Hypothalamus (tissue), 51 donors: ENCODE measurements around the gene CCNC.

Experiments
- DNase-seq, 51 donors: peaks; one replicate each; lab custom pipeline; 2025; lab: John Stamatoyannopoulos, UW

CCNC gene

DNA sequence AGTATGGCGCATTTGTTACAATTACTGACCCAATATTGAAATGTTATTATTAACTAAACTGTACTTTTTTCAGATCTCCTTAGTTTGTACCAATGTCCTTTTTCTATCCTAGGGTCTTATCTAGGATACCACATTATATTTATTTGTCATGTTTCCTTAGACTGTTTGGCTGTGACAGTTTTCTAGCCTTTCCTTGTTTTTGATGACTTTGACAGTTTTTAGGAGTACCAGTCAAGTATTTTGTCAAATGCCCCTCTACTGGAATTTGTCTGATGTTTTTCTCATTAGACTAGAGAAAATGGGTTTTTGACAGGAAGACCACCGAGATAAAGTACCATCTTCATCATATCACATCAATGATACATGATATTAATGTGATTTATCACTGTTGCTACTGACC, 14.6 kb downstream of the CCNC start:
- no peak for DNase-seq

DNA sequence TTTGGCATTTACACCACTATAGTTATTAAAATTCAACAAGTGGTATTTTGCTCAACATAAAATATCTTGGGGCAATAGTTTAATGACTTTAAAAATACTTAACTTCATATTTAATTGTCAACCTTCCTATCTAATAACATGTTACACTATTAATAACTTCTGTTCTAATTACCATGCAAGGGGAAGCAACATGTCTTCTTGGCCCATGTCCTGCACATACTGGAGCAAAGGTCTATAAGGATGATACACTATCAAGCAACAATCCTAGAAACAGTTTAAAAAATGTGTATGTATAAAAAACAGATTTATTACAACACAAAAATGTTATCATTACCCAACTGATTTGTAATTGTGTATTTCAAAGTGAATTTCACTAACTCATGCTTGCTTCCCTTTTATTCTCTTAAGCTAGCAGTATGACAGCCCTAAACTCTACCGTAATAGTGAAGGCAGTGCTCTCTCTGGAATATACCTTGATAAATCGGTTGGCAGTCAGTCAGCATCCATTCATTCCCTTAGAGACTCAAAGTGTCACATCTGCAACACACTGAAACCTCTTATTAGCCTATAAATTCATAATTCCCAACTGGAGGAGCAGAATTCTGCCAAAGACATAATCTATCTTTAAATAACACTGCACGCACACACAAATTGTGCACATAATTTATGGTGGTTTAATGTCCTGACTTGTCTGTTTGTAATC, 18.3 kb downstream of the CCNC start:
- DNase-seq: no peak

DNA sequence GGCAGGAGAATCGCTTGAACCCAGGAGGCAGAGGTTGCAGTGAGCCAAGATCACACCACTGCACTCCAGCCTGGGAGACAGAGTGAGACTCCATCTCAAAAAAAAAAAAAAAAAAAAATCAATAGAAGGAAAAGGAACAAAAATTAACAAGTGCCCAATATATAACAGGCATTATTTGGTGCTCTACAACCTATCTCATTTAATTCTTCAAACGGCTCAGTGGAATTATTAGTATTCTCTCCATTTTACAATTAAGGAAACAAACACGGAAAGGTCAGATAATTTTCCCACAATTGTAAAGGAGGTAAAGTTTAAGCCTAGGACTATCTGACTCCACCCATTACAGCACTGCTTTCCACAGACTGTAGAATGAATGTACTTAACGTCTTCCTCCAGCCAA, 19.8 kb downstream of the CCNC start:
- DNase-seq: no peak

DNA sequence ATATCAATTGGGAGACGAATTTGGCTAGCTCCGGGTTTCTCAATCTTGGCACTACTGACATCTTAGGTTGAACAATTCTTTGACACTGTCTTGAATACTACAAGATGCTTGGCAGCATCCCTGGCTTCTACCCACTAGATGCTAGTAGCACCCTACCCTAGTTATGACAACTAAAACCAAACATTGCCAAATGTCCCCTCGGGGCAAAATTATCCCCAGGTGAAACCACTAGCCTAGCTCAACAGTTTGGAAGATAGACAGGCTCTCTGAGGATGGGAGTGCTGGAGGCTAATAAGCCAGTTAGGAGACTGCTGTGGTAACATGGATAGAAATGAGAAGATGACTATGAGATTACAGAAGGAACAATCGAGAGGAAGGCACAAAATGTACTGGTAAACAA, 20.9 kb downstream of the CCNC start:
- no peak for DNase-seq

DNA sequence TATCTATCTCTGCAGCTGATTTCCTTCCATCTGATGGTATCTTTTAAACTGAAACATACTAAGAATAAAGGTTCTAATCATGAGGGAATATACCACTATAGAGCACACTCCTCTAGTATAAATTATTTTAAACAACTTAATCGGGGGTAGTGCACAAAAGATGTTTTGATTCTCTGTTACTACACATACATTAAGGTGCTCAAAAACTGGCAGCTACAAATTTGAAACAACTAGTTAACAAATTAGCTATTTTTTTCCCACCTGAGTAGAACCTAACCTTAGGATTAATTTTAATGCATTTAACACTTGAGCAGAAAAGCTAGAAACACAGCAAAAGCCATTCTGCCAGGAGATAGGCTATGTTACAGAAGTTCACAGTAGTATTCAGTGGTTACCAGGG, 23.0 kb downstream of the CCNC start:
- no peak for DNase-seq

DNA sequence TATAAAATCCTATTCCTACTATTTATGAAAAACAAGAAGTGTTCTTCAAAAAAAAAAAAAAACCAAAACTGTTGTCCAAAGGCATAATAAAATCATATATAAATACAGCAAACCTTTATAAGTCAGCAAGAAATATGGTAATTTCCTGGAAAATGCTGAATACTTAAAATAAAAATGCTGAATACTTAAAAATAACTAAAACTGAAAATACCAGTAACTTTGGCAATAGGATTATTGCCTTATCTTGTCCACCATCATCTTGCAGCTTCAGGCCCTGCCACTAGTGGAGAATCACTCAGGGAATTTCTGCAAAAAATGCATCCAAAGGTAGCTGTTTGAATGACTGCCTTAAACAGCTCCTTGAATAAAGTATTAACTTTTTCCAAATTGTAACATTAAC, 24.5 kb downstream of the CCNC start:
- no peak for DNase-seq

DNA sequence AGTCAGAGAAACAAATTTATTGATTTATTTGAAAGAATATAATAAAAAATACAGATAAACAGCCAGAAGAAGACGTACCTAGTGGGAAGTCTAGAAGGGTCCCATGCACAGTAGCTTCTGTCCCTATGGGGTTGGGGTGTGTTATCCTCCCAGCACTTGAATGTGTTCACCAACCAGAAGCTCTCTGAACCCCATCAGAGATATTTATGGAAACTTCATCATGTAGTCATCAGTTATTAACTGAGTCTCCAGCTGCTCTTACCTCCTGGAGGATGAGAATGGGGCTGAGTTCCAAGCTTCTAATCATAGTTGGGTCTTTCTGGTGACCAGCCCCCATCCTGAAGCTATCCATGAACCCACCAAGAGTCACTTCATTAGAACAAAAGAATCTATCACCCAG, 37.8 kb downstream of the CCNC start:
- no peak for DNase-seq

DNA sequence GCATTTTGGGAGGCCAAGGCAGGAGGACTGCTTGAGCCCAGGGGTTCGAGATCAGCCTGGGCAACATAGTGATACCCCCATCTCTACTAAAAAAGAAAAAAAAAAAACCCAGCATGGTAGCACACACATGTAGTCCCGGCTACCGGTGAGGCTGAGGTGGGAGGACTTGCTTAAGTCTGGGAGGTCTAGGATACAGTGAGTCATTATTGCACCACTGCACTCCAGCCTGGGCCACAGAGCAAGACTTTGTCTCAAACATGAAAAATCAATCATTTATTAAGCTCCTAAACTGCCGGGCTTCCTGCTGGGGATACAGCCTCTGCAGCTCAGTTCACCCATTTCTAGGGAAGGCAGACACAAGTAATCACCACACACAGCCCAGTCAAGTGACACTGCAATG, 45.9 kb downstream of the CCNC start:
- no peak for DNase-seq

DNA sequence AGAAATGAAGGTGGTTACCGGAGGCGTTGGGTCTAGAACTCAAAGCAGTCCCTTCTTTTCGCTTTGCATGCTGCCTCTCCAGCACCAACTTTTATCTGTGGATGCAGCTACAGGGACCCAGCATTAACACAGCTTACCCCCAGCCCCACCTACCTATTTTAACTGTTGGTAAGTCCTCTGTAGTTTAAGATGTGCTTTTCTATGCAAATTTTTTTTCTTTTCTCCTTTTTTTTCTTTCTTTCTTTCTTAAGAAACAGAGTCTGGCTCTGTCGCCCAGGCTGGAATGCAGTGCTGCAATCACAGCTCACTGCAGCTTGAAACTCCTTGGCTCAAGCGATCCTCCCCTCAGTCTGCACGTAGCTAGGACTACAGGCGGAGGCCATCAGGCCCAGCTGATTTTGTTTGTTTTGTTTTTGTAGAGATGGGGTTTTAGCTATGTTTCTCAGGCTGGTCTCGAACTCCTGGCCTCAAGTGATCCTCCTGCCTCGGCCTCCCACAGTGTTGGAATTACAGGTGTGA, 46.8 kb downstream of the CCNC start:
- peak in 3 of 51 donors; percentile 21 to 72 (median 43) for DNase-seq

DNA sequence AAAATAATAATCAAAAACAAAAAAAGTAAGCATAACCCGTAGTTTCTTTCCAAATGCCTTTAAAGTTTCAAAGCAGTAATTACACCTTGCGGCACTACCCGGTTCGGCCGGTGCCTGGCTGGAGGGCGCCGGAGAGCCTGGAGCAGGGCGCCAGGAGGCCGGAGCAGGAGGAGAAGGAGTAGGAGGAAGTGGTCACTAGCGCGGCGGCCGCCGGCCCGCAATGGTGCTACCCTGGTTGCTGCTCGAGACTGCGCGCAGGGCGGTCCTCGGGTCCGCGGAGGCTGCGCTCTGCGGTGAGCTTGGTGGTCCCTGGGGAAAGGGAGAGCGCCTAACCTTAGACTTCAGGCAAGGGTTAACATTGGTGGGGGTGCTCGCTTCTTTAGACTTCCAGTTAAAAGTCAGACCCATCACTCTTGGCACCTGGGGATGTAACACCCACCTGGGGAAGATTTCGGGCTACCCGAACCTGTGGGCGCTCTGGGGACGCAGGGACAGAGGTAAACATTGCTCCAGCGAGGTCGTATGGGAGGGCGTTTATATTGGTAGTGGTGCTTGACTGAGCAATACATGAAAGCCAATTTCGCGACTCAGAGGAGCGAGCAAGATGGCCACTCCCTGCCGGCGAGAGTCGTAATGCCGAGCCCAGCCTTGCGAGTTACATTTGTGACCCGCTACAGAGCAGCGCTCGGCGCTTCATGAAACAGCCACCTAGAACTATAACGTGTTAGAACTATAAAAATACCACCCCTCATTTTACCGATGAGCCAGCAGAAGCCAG, 47.4 kb downstream of the CCNC start:
- DNase-seq: peak; percentile 30 to 89 (median 71)

DNA sequence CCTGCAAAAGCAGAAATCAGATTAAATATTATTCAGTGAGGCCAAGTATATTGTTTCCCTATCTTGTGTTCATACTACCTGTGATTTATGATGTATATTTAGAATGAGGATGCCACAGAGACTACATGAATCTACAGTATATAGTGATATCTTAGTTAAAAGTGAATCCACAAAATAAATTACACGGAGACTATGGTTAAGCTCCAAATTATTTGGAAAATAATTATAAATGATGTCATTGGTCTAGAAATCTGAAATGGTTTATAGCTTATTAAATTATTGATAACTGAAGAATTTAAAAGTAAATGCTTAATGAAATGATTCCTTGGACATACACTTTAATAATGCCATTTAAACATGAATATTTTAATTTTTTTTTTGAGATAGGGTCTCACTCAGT, 49.0 kb downstream of the CCNC start:
- DNase-seq: no peak

DNA sequence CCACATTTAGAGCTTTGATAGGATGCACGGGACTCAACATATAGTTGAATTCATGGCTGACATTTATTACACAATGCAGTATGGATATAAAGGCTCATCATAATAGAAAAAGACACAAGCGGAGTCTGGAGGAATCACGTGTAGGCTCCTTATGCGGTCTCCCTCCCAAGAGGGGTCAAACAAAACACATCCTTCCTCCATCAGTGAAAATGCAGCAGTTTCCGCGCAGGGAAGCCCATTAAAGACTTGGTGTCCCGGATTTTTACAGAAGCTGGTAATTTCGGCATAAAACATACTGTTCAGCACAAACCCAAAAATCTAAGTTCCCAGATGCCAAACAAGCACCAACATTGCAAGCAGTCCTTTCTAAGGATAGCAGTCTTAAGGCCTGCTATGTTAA, 54.4 kb downstream of the CCNC start:
- peak in 2 of 51 donors; percentile 1 to 30 for DNase-seq

DNA sequence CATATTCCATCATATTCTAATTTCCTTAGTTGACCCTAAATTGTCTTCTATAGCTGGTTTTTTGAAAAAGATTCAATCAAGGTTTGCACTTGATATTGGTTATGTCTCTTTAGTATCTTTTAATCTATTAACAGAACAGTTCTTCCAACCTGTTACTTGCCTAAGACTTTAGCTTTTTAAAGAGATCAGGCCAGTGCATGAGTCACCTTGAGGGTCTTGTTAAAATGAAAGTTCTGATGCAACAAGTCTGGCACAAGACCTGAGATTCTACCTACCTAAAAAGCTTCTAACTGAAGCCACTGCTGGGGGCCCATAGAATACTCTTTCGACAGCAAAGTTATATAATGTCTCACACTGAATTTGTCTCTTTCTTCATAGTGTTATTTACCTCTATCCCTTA, 56.4 kb downstream of the CCNC start:
- no peak for DNase-seq

DNA sequence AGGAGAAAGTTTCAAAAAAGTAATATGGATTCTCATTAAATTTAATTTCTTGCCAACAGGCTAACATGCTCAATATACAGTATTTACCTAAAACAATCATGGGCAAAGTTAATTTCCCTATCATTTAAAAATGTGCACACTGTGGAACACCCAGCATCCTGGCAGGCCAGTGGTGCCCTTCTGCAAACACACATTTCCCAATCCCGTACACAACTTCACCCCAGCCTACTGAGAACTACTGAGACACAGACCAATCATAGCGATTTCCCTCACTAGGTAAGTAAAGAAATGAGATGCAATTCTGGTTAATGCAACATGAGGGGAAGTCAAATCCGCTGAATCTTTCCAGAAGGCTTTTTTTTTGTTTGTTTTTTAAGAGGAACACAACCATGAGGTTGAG, 60.8 kb downstream of the CCNC start:
- DNase-seq: no peak

DNA sequence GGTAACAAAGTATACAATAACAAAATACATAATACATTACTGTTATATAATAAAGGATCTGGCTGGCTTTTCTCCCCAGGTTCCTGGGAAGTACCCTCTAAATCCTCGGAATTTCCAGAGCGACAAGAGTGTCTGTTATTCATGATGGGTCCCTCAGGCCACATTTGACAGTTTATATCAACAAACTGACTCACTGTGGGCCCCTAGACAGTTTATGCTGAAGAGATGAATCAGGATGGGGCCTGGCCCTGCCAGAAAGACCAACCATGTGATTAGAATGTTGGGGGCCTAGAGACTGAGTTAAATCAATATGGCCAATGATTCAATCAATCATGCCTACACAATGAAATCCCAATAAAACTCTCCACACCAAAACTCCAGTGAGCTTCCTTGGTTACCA, 66.7 kb downstream of the CCNC start:
- no peak for DNase-seq

DNA sequence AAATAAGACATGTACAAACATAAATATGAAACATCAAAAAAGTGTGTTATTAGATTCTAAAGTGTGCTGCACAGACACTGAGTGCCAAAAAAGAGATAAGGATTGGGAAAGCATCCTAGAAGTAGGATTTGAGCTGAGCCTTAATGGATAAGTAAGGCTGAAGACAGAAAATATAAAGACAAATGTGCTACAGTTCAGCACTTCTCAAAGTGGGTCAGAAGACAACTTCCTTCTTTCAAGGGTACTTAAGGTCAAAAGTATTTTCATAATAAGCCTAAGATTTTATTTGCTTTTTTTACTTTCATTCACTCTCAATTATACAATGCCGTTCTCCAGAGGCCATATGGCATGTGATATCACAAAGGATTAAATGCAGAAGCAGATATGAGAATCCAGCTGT, 70.0 kb downstream of the CCNC start:
- no peak for DNase-seq

DNA sequence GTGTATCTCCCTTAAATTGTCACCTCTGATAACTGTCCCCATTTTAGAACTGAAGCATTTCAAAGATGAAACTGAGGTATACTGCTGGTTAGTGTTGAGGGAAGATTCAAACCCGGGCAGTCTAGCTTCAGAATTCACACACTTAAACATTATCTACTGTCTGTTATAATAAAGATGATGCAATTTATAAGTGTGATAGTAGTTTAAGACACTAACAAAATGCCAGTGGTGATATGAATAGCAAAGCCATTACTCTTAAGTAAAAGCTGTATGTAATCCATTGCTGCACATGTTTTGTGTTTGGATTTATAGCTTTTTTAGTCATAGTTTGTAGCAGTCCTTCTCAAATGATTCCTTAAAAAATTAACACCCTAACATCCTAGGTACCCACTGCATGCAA, 73.0 kb downstream of the CCNC start:
- no peak for DNase-seq
